A172 (cell line): ENCODE data around the gene GLI3. TPM values are rescaled to one million over a fixed set of nuclear protein-coding genes. Genes with fewer than 3 reads are reported as not detected.

Source experiments
- DNase-seq: peaks from one replicate; pipeline ENCODE4 v3.0.0-alpha.2; 2015; ENCODE audit warnings: low spot score
- total RNA-seq: library from RNA; depleted of rRNA; stranded (reverse); fragments of >200 nt; shearing (Covaris generic); gene quantifications from 2 replicates; pipeline ENCODE4 v1.2.3, GENCODE V29; 2014

GLI3 gene
- total RNA-seq, 1 experiment from 2014 or later, result 2.5 TPM

- no peak for DNase-seq
Measured at GRCh38 chr7:42002654-42003053, 234.4 kb downstream of the GLI3 start.

DNA sequence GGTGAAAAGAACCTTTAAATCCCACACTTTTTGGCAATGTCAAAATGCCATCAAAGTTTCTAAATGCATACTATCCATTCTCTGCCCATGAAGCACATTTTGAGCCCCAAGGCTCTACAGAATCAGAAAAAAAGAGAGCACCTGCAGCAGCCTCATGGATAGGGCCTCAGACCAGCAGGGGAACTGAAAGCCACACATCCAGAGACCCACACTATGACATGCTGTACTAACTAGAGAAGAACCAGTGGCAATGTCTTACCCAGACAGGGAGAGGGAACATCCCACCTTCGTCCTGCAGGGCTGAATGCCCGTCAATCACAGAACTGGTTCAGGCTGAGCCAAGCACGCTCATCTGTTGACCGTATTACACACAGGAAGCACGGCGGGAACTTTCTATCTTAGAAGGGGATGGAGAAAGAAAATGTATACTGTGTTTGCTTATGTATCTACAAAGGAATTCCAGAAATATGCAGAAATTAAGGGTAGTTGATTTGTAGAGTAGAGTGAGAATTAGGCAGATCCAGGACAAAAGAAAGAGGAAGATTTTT, 237.2 kb downstream of the GLI3 start:
- no peak for DNase-seq

- no peak for DNase-seq
Measured at GRCh38 chr7:41998041-41998440, 239.0 kb downstream of the GLI3 start.

- no peak for DNase-seq
Measured at GRCh38 chr7:41997151-41997550, 239.9 kb downstream of the GLI3 start.

DNA sequence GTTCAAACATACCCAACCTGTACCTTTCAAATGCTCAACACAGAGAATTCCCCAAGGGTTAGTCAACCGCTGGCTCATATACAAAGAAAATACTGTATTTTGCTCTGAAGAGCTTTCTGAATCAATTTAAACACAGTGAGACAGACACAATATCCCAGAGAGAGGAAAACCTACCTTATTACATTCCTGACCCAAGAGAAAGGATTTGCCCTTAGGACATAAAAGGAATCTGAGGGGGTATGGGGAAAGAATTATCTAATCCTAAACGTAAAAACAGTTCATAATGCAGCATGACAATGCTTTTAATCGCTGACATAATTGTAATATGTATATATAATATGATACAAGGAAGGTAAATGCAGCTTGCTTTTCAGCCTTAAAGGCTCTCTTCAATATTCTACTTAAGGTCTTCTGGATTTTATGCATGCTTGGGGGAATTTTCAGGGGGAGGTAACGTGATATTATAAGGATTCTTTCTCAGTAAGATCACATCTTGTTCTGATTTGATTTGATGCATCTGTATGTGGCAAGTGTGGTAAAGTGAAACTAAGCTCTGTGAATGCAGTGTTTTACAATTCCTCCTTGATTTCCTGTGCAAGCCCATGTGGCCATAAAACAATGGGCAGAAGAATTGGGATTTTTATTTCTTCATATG, 240.5 kb downstream of the GLI3 start:
- DNase-seq, result peak; percentile 81

DNA sequence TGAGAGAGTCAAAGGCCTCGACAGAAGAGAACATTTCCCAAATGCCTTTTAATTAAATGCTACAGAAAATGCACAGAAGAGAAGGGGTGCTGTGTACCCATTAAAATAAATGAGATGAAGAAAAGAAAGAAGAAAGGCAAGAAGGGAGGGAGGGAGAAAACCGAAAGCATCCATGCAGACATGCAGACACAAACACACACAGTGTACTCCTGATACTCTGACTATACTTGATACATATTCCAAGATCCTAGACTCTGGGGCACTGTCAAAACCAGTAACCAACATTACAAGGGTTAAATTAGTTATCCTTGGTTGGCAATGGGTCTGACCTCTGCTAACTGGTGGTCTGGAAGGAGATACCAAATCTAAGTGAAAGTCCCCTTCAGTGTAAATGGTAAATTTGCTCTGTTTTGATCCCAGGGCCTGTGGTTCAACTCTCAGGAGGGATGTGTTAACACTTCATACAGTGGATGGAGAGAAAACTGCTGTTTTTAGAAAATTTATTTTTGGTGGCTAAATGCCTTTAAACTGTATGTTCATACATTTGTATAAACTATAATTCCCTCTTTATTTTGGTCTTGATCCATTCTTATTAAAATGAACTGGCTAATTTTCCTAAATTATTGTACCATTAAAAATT, 241.3 kb downstream of the GLI3 start:
- no peak for DNase-seq

DNA sequence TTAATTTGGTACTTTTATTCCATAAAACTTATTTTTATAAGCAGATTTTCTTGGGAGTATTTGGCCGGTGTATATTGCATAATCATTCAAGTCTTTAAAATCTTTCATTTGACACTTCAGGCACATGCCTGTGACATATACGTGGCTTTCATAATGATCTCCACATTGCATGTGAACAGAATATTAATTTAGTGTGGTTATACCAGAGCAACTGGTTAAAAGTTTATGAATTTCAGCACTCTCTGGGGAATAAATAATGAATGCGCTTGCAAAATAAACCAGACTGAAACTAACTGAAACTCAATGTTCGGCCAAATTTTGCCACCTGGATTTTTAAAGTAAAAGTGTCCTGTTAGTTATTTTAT, 242.3 kb downstream of the GLI3 start:
- no peak for DNase-seq

DNA sequence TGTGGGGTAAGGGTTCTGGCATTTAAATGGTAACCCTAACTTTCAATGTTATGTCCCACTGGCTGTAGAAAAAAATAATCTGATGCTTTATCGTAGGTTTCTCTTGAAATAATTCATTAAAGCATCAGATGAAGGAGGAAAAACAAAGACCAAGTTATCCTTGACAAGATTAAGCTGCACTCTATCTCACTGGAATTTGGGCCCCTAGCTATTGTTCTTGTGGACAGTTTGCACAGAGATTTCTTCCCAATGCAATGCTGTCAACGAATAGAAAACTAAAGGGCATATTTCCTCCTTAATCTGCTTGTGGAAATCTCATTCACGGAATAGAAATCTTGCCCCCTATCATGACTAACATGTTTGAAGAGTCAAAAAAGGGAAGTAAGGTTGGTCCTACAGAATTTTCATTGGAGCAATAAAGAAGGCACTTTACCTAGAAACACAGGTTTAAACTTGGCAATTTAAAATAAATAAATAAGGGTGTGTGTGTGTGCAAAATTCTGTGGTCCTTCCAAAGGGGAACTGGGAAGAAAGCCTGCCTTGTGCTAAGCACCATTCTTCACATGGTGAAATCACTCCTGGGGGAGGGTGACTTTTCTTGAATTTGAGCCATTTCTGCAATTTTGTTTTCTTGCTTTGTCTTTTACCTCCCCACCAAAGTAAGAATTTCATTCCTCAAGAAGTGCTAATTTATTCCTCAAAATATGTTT, 242.8 kb downstream of the GLI3 start:
- no peak for DNase-seq

- peak; percentile 52 for DNase-seq
Measured at GRCh38 chr7:41992881-41993867, 243.8 kb downstream of the GLI3 start.

DNA sequence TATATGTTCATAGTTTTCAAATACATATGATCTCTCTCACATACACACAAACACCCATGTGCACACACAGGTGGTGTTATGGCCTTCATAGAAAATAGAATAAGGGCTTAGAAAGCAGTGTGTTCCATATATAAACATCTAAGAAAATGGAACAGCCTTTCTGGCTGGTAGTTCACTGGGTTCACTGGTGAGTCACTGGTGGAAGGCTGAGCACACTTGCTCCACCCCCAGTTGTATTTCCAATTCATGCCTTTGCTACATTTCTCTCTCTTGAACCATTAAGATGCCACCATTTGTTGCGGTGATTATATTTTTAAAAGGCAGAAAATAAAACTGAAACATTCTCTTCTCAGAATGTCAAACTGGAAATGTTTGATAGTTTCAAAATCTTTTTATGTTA, 252.1 kb downstream of the GLI3 start:
- DNase-seq, result peak; percentile 57

GRCh38 chr7:41981046-41982040, 255.7 kb downstream of the GLI3 start:
- DNase-seq, result no peak

GRCh38 chr7:41979834-41980307, 257.1 kb downstream of the GLI3 start:
- DNase-seq, result peak; percentile 41

GRCh38 chr7:41978858-41979257, 258.2 kb downstream of the GLI3 start:
- no peak for DNase-seq

DNA sequence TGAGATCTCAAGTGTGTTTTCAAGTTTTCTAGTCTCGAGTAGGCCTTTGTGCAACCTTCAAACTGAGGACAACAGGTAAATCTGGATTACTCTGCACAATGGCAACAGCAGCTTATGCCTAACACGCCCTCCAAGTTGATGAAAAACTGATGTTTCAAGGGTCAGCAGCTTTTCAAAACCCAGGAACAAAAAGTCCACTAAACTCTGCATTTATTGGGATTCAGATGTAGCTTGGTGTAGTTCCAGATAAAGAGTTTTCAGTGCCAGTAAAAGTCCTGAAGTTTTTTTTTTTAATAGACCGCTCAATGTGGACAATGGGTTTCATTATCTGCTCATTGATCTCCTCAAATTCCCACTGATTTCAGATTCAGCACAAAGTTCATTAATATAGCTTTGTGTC, 259.3 kb downstream of the GLI3 start:
- DNase-seq, result no peak

GRCh38 chr7:41977151-41977651, 259.8 kb downstream of the GLI3 start:
- DNase-seq, result peak; percentile 64

DNA sequence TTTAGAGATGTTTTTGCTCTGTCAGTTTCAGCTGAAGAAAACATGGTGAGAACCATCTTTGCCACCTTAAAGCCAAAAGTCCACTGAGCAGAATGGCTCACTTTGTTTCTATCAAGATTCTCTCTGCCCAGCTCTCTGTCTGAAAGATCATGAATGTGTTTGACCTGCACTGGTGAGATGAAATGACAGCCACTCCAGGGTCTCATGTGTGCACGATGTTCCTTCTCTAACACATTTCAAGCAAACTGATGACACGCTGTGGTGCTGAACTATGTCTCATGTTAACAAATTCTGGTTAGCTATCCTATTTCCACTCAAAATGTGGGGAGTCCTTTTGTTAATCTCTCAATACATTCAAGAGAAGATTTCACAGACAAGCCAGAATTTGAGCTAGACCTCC, 260.6 kb downstream of the GLI3 start:
- no peak for DNase-seq

GRCh38 chr7:41975849-41976248, 261.2 kb downstream of the GLI3 start:
- DNase-seq, result no peak

DNA sequence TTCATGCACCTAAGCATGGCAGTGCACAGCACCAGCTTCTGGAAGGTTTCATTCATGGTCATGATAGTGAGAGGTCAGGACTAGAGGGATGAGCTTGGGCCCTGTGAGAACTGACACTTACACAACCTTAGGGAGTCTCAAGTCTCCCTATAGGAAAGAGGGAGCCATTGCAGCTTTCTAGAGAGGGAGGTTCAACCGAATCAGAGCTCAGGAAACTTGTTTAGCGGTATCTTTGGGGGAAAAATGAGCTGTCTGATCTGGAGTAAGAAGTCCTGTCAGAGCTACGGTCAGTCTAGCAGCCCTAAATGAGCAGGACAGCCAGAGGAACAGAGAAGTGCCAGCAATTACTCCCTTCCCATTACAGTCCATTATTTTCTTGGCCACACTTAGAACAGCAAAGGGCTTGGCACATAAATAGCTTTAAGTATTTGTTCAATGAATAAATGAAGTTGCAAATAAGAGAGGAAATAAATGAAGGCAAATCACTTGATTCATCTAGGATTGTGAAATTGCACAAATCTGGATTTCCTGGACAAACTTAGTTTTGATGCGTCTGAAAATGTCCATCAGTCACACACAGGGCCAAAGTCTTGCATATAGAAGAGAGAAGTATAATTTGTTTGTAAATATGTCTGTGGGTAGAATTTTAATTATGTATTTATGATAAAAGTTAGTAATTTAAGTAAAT, 262.0 kb downstream of the GLI3 start:
- no peak for DNase-seq

GRCh38 chr7:41973202-41973730, 263.7 kb downstream of the GLI3 start:
- no peak for DNase-seq
